NCI-H226 (cell line): ENCODE data around the gene ERBB4.
A peak's percentile ranks its signal among the peaks of the same experiment; 100 is the strongest.
"Not testable (repeated sequence)": the region's sequence is repeated elsewhere in the genome, so short reads cannot be mapped to it uniquely, and the experiment has no call there.

ENCODE experiments used
- DNase-seq: peaks from one replicate; pipeline ENCODE4 v3.0.0-alpha.2; 2015

ERBB4 gene

GRCh38 chr2:212037062-212037461 is 501.5 kb downstream of the ERBB4 start:
- no peak for DNase-seq

GRCh38 chr2:212034841-212035585 is 503.6 kb downstream of the ERBB4 start:
- DNase-seq, result no peak

- DNase-seq, result no peak
Measured at GRCh38 chr2:212033888-212034287, 504.7 kb downstream of the ERBB4 start.

GRCh38 chr2:212032536-212033219 is 505.9 kb downstream of the ERBB4 start:
- DNase-seq, result peak; percentile 24

- DNase-seq, result peak; percentile 29
Measured at GRCh38 chr2:212032032-212032431, 506.6 kb downstream of the ERBB4 start.

- no peak for DNase-seq
Measured at GRCh38 chr2:212030709-212031108, 507.9 kb downstream of the ERBB4 start.

GRCh38 chr2:212028798-212029394 is 509.7 kb downstream of the ERBB4 start:
- no peak for DNase-seq

GRCh38 chr2:212027681-212028628 is 510.6 kb downstream of the ERBB4 start:
- DNase-seq, result no peak

- DNase-seq, result no peak
Measured at GRCh38 chr2:212024040-212024439, 514.6 kb downstream of the ERBB4 start.

GRCh38 chr2:212022966-212023365 is 515.6 kb downstream of the ERBB4 start:
- DNase-seq, result no peak

GRCh38 chr2:212021947-212022346 is 516.7 kb downstream of the ERBB4 start:
- peak; percentile 15 for DNase-seq

- DNase-seq, result no peak
Measured at GRCh38 chr2:212015588-212015987, 523.0 kb downstream of the ERBB4 start.

- no peak for DNase-seq
Measured at GRCh38 chr2:212013626-212014025, 525.0 kb downstream of the ERBB4 start.

GRCh38 chr2:212010305-212010704 is 528.3 kb downstream of the ERBB4 start:
- DNase-seq, result not testable (repeated sequence)

- no peak for DNase-seq
Measured at GRCh38 chr2:212007972-212008371, 530.6 kb downstream of the ERBB4 start.

- no peak for DNase-seq
Measured at GRCh38 chr2:212005085-212005671, 533.4 kb downstream of the ERBB4 start.

GRCh38 chr2:212001325-212001724 is 537.3 kb downstream of the ERBB4 start:
- no peak for DNase-seq

GRCh38 chr2:211996857-211997256 is 541.7 kb downstream of the ERBB4 start:
- DNase-seq, result no peak

GRCh38 chr2:211994806-211995205 is 543.8 kb downstream of the ERBB4 start:
- no peak for DNase-seq

- DNase-seq, result no peak
Measured at GRCh38 chr2:211990335-211990734, 548.3 kb downstream of the ERBB4 start.

- no peak for DNase-seq
Measured at GRCh38 chr2:211986313-211986712, 552.3 kb downstream of the ERBB4 start.

GRCh38 chr2:211985393-211985792 is 553.2 kb downstream of the ERBB4 start:
- no peak for DNase-seq

- no peak for DNase-seq
Measured at GRCh38 chr2:211982162-211982561, 556.4 kb downstream of the ERBB4 start.
